ENCODE results near the gene NFE2L3.

The NFE2L3 gene

GRCh38 chr7:26200038-26200443, 48.0 kb downstream of the NFE2L3 start (continued):
- TF ChIP-seq, protein P1, sequence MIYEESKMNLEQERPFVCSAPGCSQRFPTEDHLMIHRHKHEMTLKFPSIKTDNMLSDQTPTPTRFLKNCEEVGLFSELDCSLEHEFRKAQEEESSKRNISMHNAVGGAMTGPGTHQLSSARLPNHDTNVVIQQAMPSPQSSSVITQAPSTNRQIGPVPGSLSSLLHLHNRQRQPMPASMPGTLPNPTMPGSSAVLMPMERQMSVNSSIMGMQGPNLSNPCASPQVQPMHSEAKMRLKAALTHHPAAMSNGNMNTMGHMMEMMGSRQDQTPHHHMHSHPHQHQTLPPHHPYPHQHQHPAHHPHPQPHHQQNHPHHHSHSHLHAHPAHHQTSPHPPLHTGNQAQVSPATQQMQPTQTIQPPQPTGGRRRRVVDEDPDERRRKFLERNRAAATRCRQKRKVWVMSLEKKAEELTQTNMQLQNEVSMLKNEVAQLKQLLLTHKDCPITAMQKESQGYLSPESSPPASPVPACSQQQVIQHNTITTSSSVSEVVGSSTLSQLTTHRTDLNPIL (CRISPR knock-in tag; IDR thresholded peaks at IDR 0.05; ENCODE audit: low read depth) = peak; percentile 12; the same call in 1 of the 2 replicates
- TF ChIP-seq TSHZ2 (CRISPR knock-in tag; IDR thresholded peaks at IDR 0.05) = no peak

DNA sequence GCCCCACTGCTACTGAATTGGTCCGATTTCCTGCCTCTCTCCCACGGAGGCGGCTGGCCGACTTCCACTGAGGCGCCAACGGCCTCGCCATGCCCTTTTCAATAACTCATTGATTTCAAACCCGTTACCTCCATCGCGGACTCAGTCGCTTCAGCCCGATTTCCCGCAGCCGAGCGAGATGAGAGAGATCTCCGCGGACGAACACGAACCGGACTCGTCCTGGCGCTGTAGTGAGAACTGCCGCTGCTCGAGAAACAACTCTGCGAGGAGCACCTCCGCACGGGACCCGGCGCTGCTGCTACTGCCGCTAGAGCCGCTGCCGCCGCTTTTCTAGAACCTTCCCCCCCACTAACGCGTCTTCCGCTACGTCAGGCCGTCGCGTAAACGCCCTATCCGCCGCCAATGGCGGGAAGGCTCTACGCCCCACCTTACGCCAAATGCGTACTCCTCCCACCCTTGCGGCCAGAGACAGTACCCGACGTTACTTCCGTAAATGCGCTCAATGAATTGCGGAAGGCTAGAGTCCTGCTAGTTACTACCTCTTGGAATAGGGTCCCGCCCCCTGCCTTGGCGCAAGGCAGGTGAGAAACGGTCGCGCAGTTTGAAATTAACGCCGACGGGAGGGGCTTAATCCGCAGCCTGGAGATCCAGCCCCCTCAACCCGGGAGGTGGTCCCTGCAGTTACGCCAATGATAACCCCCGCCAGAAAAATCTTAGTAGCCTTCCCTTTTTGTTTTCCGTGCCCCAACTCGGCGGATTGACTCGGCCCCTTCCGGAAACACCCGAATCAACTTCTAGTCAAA, 48.6 kb downstream of the NFE2L3 start, which contains the start of gene HNRNPA2B1:
TSS of gene HNRNPA2B1 (minus strand) at position 303 of the 803 bp plus-strand sequence. CDS start at position 134, 169 bp downstream.
- TF ChIP-seq ZC3H10 (CRISPR knock-in tag; IDR thresholded peaks at IDR 0.05) (peak; percentile 65; the same call in 1 of the 2 replicates), GLIS3 (CRISPR knock-in tag; IDR thresholded peaks at IDR 0.05) (peak; percentile 88; the same call in 1 of the 2 replicates), CSDC2 (CRISPR knock-in tag; IDR thresholded peaks at IDR 0.05) (no peak), ZNF70 (CRISPR knock-in tag; IDR thresholded peaks at IDR 0.05) (0 out of 2 replicates have a peak, but pooled peaks have one; percentile 9), TSHZ2 (CRISPR knock-in tag; IDR thresholded peaks at IDR 0.05) (0 out of 2 replicates have a peak, but pooled peaks have one; percentile 11), BACH2 (CRISPR knock-in tag; IDR thresholded peaks at IDR 0.05; ENCODE audit: borderline replicate concordance) (no peak)
- TF ChIP-seq, protein P1 (CRISPR knock-in tag; IDR thresholded peaks at IDR 0.05; ENCODE audit: low read depth) = no peak
- TF ChIP-seq, protein P2, sequence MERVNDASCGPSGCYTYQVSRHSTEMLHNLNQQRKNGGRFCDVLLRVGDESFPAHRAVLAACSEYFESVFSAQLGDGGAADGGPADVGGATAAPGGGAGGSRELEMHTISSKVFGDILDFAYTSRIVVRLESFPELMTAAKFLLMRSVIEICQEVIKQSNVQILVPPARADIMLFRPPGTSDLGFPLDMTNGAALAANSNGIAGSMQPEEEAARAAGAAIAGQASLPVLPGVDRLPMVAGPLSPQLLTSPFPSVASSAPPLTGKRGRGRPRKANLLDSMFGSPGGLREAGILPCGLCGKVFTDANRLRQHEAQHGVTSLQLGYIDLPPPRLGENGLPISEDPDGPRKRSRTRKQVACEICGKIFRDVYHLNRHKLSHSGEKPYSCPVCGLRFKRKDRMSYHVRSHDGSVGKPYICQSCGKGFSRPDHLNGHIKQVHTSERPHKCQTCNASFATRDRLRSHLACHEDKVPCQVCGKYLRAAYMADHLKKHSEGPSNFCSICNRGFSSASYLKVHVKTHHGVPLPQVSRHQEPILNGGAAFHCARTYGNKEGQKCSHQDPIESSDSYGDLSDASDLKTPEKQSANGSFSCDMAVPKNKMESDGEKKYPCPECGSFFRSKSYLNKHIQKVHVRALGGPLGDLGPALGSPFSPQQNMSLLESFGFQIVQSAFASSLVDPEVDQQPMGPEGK (CRISPR knock-in tag; IDR thresholded peaks at IDR 0.05; ENCODE audit: borderline replicate concordance) = peak; percentile 94
- peak; percentile 82 for ATAC-seq

- ATAC-seq = peak; percentile 43
- TF ChIP-seq ZNF565 (CRISPR knock-in tag; conservative IDR thresholded peaks at IDR 0.05; ENCODE audit: low read depth) (no peak), RARB (CRISPR knock-in tag; IDR thresholded peaks at IDR 0.05) (no peak), OSR1 (CRISPR knock-in tag; IDR thresholded peaks at IDR 0.05) (no peak), ZFP3 (CRISPR knock-in tag; IDR thresholded peaks at IDR 0.05) (0 out of 2 replicates have a peak, but pooled peaks have one; percentile 20), CSDC2 (CRISPR knock-in tag; IDR thresholded peaks at IDR 0.05) (no peak), TSHZ2 (CRISPR knock-in tag; IDR thresholded peaks at IDR 0.05) (0 out of 2 replicates have a peak, but pooled peaks have one; percentile 26), SNAI2 (CRISPR knock-in tag; IDR thresholded peaks at IDR 0.05) (no peak), GLIS3 (CRISPR knock-in tag; IDR thresholded peaks at IDR 0.05) (0 out of 2 replicates have a peak, but pooled peaks have one; percentile 25), PPARA (CRISPR knock-in tag; IDR thresholded peaks at IDR 0.05; ENCODE audit: borderline replicate concordance) (no peak)
- TF ChIP-seq, protein P2 (CRISPR knock-in tag; IDR thresholded peaks at IDR 0.05; ENCODE audit: borderline replicate concordance) = 0 out of 2 replicates have a peak, but pooled peaks have one; percentile 47
- TF ChIP-seq, protein P3, sequence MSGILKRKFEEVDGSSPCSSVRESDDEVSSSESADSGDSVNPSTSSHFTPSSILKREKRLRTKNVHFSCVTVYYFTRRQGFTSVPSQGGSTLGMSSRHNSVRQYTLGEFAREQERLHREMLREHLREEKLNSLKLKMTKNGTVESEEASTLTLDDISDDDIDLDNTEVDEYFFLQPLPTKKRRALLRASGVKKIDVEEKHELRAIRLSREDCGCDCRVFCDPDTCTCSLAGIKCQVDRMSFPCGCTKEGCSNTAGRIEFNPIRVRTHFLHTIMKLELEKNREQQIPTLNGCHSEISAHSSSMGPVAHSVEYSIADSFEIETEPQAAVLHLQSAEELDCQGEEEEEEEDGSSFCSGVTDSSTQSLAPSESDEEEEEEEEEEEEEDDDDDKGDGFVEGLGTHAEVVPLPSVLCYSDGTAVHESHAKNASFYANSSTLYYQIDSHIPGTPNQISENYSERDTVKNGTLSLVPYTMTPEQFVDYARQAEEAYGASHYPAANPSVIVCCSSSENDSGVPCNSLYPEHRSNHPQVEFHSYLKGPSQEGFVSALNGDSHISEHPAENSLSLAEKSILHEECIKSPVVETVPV (CRISPR knock-in tag; IDR thresholded peaks at IDR 0.05) = 0 out of 2 replicates have a peak, but pooled peaks have one; percentile 33
Observed at GRCh38 chr7:26201247-26202018, 49.4 kb downstream of the NFE2L3 start, which contains the start of gene CBX3. CBX3 (plus strand) TSS chr7:26201745; CDS start chr7:26202999, 1,254 bp downstream.

Measured in SK-N-SH treated with all-trans-retinoic acid at 6 μM for 48 hours (cell line).